Left ventricle myocardium inferior (tissue), 1 donor: ENCODE data around the gene PEX11A. TPM values are rescaled to one million over a fixed set of nuclear protein-coding genes. Genes with fewer than 3 reads are reported as not detected.

Experiments used
- DNase-seq: peaks from one replicate; pipeline ENCODE4 v3.0.0-alpha.2; 2020
- H3K27ac ChIP-seq: fragments of 200-600 bp; replicated peaks from 2 replicates; pipeline ENCODE4 v1.8.0; 2021
- H3K27me3 ChIP-seq: fragments of 200-600 bp; 2 replicates; pipeline ENCODE4 v1.8.0; 2021; ENCODE audit warnings: low read depth
- H3K36me3 ChIP-seq: fragments of 200-600 bp; 2 replicates; pipeline ENCODE4 v1.8.0; 2021
- H3K4me1 ChIP-seq: fragments of 200-600 bp; 2 replicates; pipeline ENCODE4 v1.8.0; 2021
- H3K4me3 ChIP-seq: fragments of 200-600 bp; 2 replicates; pipeline ENCODE4 v1.8.0; 2021; ENCODE audit warnings: mild to moderate bottlenecking, moderate library complexity
- H3K9me3 ChIP-seq: fragments of 200-600 bp; replicated peaks from 2 replicates; pipeline ENCODE4 v1.8.0; 2021
- intact Hi-C: fragments of 100-400 bp; cut with micrococcal nuclease; formaldehyde crosslinking; loops from one replicate; pipeline ENCODE4 v1.11.0; 2022
- total RNA-seq: library from RNA; stranded (reverse); fragmentation: NEBNext Ultra II Directional; extraction: Animal tissue kit (Norgen Biotek cat#: 25700); gene quantifications from one replicate; pipeline ENCODE4 v1.2.1, GENCODE V29; 2021
- TF ChIP-seq, protein P1 (sequence below): fragments of 200-600 bp; IDR thresholded peaks from 2 replicates; pipeline ENCODE4 v1.8.0; 2021; ENCODE audit warnings: antibody characterized with exemption, mild to moderate bottlenecking, borderline replicate concordance
- donor health status: DM: no; HTN: yes; CAD: no; lungs with severe emphysema.

Gene PEX11A
- total RNA-seq, 1 donor from 2014 or later: 11.4 TPM

DNA sequence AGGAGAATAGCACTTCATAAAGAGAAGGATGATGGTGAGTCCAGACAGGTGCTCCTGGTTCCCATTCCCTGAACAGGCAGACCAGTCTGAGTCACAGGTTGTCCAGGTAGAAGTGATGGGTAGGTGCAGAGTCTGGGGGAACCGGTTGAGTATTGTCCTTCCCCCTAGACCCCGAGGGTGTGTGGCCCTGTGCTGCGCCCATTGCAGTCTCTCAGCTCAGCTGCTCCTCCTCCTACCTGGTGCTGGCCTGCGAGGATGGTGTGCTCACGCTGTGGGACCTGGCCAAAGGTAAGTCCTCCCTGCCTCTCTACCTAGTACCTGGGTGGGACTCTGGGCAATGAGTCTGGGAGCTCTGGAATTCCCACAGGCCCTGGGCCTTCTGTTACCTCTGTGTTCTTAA is 40.7 kb upstream of the PEX11A start:
- TF ChIP-seq, protein P1, sequence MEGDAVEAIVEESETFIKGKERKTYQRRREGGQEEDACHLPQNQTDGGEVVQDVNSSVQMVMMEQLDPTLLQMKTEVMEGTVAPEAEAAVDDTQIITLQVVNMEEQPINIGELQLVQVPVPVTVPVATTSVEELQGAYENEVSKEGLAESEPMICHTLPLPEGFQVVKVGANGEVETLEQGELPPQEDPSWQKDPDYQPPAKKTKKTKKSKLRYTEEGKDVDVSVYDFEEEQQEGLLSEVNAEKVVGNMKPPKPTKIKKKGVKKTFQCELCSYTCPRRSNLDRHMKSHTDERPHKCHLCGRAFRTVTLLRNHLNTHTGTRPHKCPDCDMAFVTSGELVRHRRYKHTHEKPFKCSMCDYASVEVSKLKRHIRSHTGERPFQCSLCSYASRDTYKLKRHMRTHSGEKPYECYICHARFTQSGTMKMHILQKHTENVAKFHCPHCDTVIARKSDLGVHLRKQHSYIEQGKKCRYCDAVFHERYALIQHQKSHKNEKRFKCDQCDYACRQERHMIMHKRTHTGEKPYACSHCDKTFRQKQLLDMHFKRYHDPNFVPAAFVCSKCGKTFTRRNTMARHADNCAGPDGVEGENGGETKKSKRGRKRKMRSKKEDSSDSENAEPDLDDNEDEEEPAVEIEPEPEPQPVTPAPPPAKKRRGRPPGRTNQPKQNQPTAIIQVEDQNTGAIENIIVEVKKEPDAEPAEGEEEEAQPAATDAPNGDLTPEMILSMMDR: no peak
- Histone ChIP-seq H3K4me3 (no peak overlapping the region), H3K36me3 (no peaks in the 10 kb centered on the region), H3K27ac (no peak overlapping the region), H3K4me1 (peaks cover 7% of the 10 kb centered on the region), H3K9me3 (no peaks in the 10 kb centered on the region), H3K27me3 (peaks cover 32% of the 10 kb centered on the region)
- intact Hi-C loops: no loop called here
- DNase-seq: no peak

DNA sequence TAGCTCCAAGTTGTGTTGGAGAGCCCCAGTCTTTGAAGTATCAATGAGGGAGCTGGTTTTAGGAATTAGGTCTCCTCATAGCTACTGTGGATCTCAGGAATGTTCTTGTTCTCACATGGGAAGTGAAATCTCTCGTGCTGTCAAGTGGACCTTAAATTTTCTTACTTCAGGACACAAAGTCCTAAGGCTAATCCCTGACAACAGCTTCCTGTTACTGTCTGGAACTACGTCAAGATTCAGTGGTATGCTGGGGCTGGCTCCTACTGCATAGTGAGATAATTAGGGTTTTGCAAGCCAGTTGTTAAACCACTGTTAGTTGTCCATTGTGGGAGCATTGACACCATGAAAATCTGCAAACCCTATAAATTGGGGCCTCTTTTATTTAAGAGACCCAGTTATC is 37.7 kb upstream of the PEX11A start:
- H3K4me1 ChIP-seq: peaks cover 7% of the 10 kb centered on the region
- peaks cover 7% of the 10 kb centered on the region for H3K27me3 ChIP-seq
- H3K4me3 ChIP-seq: no peak overlapping the region
- H3K36me3 ChIP-seq: no peaks in the 10 kb centered on the region
- H3K27ac ChIP-seq: no peak overlapping the region
- intact Hi-C loops: no loop called here
- DNase-seq: no peak
- H3K9me3 ChIP-seq: peaks cover 13% of the 10 kb centered on the region
- TF ChIP-seq, protein P1: no peak

GRCh38 chr15:89725064-89725463 is 34.5 kb upstream of the PEX11A start:
- no peak overlapping the region for H3K4me3 ChIP-seq
- no peak overlapping the region for H3K27ac ChIP-seq
- TF ChIP-seq, protein P1: no peak
- peaks cover 7% of the 10 kb centered on the region for H3K4me1 ChIP-seq
- H3K9me3 ChIP-seq: peaks cover 18% of the 10 kb centered on the region
- H3K27me3 ChIP-seq: no peaks in the 10 kb centered on the region
- intact Hi-C loops: no loop called here
- no peak for DNase-seq
- H3K36me3 ChIP-seq: no peaks in the 10 kb centered on the region

DNA sequence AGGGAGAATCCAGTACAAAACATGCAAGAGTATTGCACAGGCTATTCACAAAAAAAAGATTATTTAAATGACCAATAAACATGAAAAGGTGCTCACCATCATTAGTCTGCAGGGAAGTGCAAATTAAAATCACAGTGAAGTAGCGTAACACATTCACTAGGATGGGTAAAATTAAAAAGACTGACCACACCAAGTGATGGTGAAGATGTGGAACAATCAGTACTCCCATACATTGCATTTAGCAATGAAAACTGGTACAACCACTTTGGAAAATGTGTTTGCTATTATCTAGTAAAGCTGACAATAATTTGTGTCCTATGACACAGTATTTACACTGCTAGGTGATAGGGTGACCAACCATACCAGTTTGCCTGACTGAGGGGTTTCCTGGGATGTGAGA is 34.1 kb upstream of the PEX11A start:
- TF ChIP-seq, protein P1: no peak
- intact Hi-C loops: no loop called here
- Histone ChIP-seq H3K36me3 (no peaks in the 10 kb centered on the region), H3K4me3 (no peak overlapping the region), H3K27ac (no peak overlapping the region), H3K4me1 (peaks cover 7% of the 10 kb centered on the region), H3K27me3 (no peaks in the 10 kb centered on the region), H3K9me3 (peaks cover 18% of the 10 kb centered on the region)
- DNase-seq: no peak

- TF ChIP-seq, protein P1: no peak
- no peak overlapping the region for H3K27ac ChIP-seq
- intact Hi-C loops: no loop called here
- H3K4me3 ChIP-seq: no peak overlapping the region
- no peaks in the 10 kb centered on the region for H3K27me3 ChIP-seq
- peaks cover 18% of the 10 kb centered on the region for H3K9me3 ChIP-seq
- H3K36me3 ChIP-seq: no peaks in the 10 kb centered on the region
- H3K4me1 ChIP-seq: peaks cover under 1% of the 10 kb centered on the region
- DNase-seq: no peak
Observed at GRCh38 chr15:89723031-89723430, 32.5 kb upstream of the PEX11A start.

- no peak overlapping the region for H3K4me3 ChIP-seq
- no peaks in the 10 kb centered on the region for H3K27me3 ChIP-seq
- no peaks in the 10 kb centered on the region for H3K4me1 ChIP-seq
- H3K27ac ChIP-seq: no peak overlapping the region
- TF ChIP-seq, protein P1: no peak
- DNase-seq: no peak
- no peaks in the 10 kb centered on the region for H3K36me3 ChIP-seq
- intact Hi-C loops: no loop called here
- peaks cover 12% of the 10 kb centered on the region for H3K9me3 ChIP-seq
Observed at GRCh38 chr15:89714775-89715174, 24.2 kb upstream of the PEX11A start.
